GM18519 (cell line): ENCODE data around the gene DPPA5.
"Not testable (repeated sequence)": the region's sequence is repeated elsewhere in the genome, so short reads cannot be mapped to it uniquely, and the experiment has no call there.

Experiments
- ATAC-seq: cut with Tn5 transposase; IDR thresholded peaks from one replicate; pipeline ENCODE4 v1.9.1; 2021; ENCODE audit warnings: mild to moderate bottlenecking, moderate library complexity; ENCODE audit not compliant: unreplicated experiment, low FRiP score

DPPA5 gene

DNA sequence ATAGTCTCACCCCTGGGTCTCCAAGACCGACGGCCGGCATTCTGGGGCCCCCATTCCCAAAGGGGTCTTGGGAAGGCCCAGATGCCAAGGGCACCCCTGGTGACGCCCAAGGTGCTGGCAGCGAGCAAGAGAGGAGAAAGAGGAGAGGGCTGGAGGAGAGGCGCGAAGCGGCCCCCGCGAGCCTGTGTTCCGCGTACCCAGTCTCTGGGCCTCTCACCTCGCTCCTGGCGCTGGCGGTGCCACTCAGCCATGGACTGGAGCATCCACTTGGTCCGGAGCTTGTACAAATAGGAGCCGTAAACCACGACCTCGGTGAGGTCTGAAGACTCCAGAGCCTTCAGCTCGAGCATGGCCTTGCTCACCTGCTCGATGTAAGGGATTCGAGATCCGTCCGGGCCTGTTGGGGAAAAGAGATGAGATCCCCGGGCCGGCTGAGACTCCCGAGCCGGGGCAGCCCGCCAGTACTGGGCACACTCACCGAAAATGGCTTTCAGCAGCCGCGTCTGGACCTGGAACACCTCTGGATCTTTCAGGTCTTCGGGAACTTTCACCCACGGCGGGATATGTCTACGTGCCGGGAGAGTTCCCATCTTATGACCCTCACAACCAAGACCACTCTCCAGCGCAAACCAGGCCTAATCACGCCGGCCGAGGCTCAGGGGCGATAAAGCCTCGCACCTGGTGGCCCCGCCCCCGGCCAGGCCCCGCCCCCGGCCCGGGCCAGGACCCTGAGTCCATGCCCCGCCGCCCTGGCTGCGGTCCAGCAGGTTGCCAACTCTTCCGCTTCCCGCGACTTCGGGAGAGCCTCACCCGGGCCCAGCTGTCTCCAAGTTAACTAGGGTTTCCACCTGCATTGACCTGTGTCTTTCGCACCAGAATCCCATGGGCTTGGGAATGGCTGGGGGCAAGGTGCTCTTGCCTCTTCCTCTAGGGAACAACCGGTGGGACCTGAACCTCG lies at the start of gene DPPA5:
DPPA5 (minus strand) TSS at position 641 of the 958 bp plus-strand sequence; CDS start at position 590, 51 bp downstream.
- ATAC-seq, result no peak

DNA sequence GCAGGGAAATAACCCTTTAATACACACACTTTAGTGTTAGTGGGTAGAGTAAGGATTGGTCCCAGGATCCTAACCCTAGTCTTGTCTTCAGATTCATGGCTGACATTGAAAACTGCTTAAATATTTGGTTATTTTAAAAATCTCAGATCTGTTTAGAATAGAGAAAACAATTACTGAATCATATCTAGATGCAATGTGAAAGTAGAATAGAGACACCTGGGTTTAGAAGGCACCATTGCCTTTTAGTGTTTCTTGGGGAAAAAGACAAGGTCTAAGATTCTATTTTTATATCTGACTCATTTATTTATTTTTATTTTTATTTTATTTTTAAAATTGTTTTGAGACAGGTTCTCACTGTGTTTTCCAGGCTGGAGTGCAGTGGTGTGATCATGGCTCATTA lies 46.6 kb upstream of the DPPA5 start:
- no peak for ATAC-seq

DNA sequence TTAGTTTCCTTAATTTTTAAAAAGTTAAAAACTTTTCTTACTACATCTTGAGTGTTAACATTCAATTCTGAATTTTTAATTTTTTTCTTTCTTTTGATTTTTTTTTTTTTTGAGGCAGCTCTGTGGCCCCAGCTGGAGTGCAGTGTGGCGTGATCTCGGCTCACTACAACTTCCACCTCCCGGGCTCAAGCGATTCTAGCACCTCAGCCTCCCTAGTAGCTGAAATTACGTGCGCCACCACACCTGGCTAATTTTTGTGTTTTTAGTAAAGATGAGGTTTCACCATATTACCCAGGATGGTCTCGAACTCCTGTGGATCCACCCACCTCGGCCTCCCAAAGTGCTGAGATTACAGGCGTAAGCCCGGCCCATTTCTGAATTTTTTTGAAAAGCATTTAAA lies 41.8 kb upstream of the DPPA5 start:
- no peak for ATAC-seq

- ATAC-seq, result no peak
Observed at GRCh38 chr6:73394577-73395354, 40.7 kb upstream of the DPPA5 start, which contains the start of gene DDX43. Gene DDX43, plus strand, starts transcription at chr6:73394828. Its CDS starts 78 bp downstream, at chr6:73394906.

- ATAC-seq, result no peak
Observed at GRCh38 chr6:73393278-73393677, 39.2 kb upstream of the DPPA5 start.

DNA sequence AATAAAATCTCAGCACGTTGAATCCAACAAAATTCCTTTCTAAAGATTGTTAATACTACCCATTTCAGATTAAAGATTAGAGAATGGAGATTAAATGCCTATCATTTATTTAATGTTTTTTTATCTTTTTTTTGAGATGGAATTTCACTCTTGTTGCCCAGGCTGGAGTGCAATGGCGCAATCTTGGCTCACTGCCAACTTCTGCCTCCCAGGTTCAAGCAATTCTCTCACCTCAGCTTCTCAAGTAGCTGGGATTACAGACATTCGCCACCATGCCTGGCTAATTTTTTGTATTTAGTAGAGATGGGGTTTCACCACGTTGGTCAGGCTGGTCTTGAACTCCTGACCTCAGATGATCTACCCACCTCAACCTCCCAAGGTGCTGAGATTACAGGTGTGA lies 38.1 kb upstream of the DPPA5 start:
- not testable (repeated sequence) for ATAC-seq

GRCh38 chr6:73391675-73392074 lies 37.6 kb upstream of the DPPA5 start:
- no peak for ATAC-seq

GRCh38 chr6:73389854-73390253 lies 35.8 kb upstream of the DPPA5 start:
- ATAC-seq, result no peak

DNA sequence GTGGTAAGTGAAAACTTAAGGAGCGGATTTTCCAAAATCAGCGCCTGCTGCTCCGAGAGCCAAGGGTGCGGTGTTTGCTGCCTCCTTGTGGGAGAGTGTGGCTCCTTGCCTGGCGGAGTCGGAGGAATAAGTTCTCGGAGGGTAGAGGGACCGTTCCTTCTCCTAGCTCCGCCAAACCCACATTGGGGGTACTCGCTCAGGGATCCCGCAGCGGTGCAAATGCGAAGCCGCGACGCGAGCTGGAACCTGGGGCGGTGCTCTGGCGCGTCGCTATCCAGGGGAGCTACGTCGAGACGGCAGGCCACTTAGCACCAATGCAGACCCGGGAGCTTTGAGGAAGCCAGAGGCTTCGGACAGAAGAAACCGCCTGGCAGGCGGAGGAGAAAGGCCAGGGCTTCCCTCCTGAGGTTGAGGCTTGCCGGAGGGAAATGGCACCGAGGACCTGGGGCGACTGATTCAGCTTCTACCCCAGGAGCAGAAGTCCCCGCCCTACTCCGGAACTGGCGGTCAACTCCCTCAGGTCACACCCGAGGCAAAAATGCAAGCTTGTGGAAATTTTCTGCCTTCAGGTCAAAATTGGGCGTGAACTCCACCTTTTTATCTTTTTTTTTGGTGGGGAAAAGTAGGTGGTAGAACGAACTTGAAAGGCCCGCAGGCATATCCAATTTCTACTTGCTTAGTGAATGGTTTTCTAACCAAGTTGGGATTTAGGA lies 34.9 kb upstream of the DPPA5 start:
- peak; percentile 61 for ATAC-seq

- ATAC-seq, result peak; percentile 15
Observed at GRCh38 chr6:73388433-73388799, 34.3 kb upstream of the DPPA5 start.

- no peak for ATAC-seq
Observed at GRCh38 chr6:73382462-73383113, 28.5 kb upstream of the DPPA5 start.

GRCh38 chr6:73381531-73381930 lies 27.5 kb upstream of the DPPA5 start:
- ATAC-seq, result not testable (repeated sequence)

GRCh38 chr6:73377225-73377624 lies 23.1 kb upstream of the DPPA5 start:
- ATAC-seq, result no peak

- no peak for ATAC-seq
Observed at GRCh38 chr6:73375216-73375615, 21.1 kb upstream of the DPPA5 start.

GRCh38 chr6:73372516-73372915 lies 18.4 kb upstream of the DPPA5 start:
- no peak for ATAC-seq

DNA sequence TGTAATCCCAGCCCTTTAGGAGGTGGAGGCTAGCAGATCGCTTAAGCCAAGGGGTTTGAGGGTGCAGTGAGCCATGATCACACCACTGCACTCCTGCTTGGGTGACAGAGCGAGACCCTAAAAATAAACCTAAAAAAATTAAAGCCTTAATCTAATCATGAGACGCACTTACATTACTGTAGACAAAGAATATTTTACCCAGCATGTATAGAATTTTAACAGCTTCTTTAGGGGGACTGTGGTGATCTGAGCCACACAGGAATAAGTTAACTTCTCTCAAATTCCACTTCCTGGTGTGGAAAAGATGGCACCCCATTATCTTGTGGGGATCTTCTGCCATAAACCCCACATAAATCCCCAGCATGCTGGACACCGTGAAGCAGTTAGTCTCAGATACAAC lies 17.9 kb upstream of the DPPA5 start:
- ATAC-seq, result no peak

DNA sequence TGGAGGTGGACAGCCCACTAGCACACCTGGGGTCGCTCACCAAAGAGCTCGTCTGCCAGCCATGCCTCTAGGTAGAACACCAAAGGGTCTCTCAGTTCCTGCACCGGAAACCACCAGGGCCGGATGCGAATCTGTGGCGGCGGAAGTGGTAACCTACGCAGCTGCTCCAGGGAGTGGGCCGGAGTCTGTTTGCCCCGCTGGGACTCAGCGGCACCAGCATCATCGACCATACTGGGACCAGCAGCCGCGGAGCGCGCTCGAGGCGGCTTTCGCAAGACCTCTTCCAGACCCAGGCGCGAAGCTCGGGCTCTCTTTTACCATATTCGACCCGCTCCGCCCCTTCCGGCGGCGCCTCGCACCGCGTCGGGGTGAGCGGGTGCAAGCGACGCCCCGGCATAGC lies 15.5 kb upstream of the DPPA5 start, which contains the start of gene OOEP:
OOEP (minus strand) TSS at position 335 of the 400 bp plus-strand sequence; CDS start at position 230, 105 bp downstream.
- ATAC-seq, result no peak

- no peak for ATAC-seq
Observed at GRCh38 chr6:73369157-73369556, 15.1 kb upstream of the DPPA5 start.

GRCh38 chr6:73368675-73369074 lies 14.6 kb upstream of the DPPA5 start:
- ATAC-seq, result no peak

DNA sequence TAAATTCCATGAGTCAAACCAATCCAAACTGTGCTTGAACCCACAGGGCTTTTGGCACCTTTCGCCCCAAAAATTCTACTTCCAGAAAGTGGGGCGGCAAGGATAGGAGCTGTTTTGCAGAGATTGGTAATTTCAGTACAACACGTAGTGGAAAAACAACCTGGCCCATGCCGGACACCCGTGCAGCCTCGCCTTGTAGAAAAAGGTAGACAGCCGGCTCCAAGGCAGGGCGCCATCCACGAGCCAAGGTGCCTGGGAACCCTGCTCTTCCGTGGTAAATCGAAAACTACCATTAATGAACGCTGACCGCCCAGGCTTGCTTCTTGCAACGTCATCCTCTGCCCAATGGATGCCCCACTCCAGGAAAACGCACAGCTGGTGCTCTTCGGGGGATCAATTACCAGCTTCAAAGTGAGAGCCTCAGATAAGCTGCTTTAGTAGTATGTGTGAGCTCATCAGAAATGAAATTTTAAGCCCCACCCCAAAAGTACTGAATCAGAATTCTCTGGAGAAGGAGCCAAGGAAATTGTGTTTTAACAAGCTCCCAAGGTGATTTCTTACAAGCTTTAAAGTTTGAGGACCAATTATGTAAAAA lies 13.8 kb upstream of the DPPA5 start:
- ATAC-seq, result no peak
